Heart right ventricle (tissue), 16 donors: ENCODE data around the gene NPDC1. TPM values are rescaled to one million over a fixed set of nuclear protein-coding genes. Genes with fewer than 3 reads are reported as not detected.

Source experiments
- ATAC-seq, 8 donors: fragments of 200-7000 bp; cut with Tn5 transposase; one replicate each; pipeline ENCODE4 v1.9.1; 2020; ENCODE audit warnings: mild to moderate bottlenecking in 8 of 8, moderate library complexity in 8 of 8, moderate number of reproducible peaks in 1 of 8
- DNase-seq, 2 donors: peaks; one replicate each; pipeline ENCODE4 v3.0.0-alpha.2; 2020
- H3K27ac ChIP-seq, 10 donors: fragments of 200-600 bp; sonication (generic) in 2 of 10; one replicate each; pipeline versions ENCODE4 v1.5.0 to v1.8.0; 2020 to 2022; ENCODE audit warnings: mild to moderate bottlenecking in 3 of 10
- H3K27me3 ChIP-seq, 7 donors: fragments of 200-600 bp; one replicate each; pipeline ENCODE4 v1.8.0; 2021 to 2022; ENCODE audit warnings: mild to moderate bottlenecking in 2 of 7
- H3K36me3 ChIP-seq, 9 donors: fragments of 200-600 bp; sonication (generic) in 1 of 9; one replicate each; pipeline versions ENCODE4 v1.5.0 to v1.8.0; 2020 to 2022; ENCODE audit warnings: mild to moderate bottlenecking in 2 of 9
- H3K4me1 ChIP-seq, 9 donors: fragments of 200-600 bp; sonication (generic) in 1 of 9; one replicate each; pipeline versions ENCODE4 v1.5.0 to v1.8.0; 2020 to 2022; ENCODE audit warnings: mild to moderate bottlenecking in 4 of 9
- H3K4me3 ChIP-seq, 10 donors: fragments of 200-600 bp; sonication (generic) in 2 of 10; one replicate each; pipeline versions ENCODE4 v1.5.0 to v1.8.0; 2020 to 2022; ENCODE audit warnings: mild to moderate bottlenecking in 7 of 10, moderate library complexity in 2 of 10
- H3K9me3 ChIP-seq, 11 donors: fragments of 200-600 bp in 10 of 11; sonication (generic) in 2 of 11; one replicate each; pipeline versions ENCODE4 v1.5.0 to v1.8.0; 2013 to 2022; ENCODE audit warnings: mild to moderate bottlenecking in 2 of 11, control low read depth in 1 of 11, moderate library complexity in 1 of 11
- WGBS, 2 donors: extraction: QIAGEN DNeasy Blood & Tissue Kit; methylation state at CpG; one replicate each; pipeline ENCODE4 v1.1.7; 2013; ENCODE audit warnings: inconsistent platforms in 1 of 2; 5-methylcytosine and 5-hydroxymethylcytosine counted together
- intact Hi-C, 10 donors: fragments of 100-400 bp; cut with DNase I; formaldehyde crosslinking; loops; one replicate each; pipeline versions ENCODE4 v1.11.1 to v1.14.2; 2022
- polyA plus RNA-seq, 2 donors: library from polyadenylated mRNA; stranded (reverse); fragments of 200-250 nt; gene quantifications; one replicate each; pipeline ENCODE4 v1.2.3, GENCODE V29; 2013
- total RNA-seq, 10 donors: library from RNA; stranded (reverse); fragmentation: NEBNext Ultra II Directional in 3 of 10; extraction: Animal tissue kit (Norgen Biotek cat#: 25700) in 3 of 10; gene quantifications; one replicate each; pipeline versions ENCODE4 v1.2.1 to v1.2.4, GENCODE V29; 2021 to 2023
- TF ChIP-seq, protein P1 (sequence below), 9 donors: fragments of 200-600 bp; sonication (generic) in 2 of 9; IDR thresholded peaks; one replicate each; pipeline versions ENCODE4 v1.5.0 to v1.8.0; 2021 to 2022; ENCODE audit warnings: antibody characterized with exemption in 9 of 9, mild to moderate bottlenecking in 5 of 9, moderate library complexity in 1 of 9
- donor health status: Arrhythmogenic right ventricular cardiomyopathy.
- donor health status: ischemic (EF 13 %, LVEDD 7.1; RV severe dilation, severe dysfunction).
- donor health status: healthy with polysubstance abuse.
- donor health status: DM: no; HTN: yes; CAD: no.
- donor health status: DM: no; HTN: no; CAD: no.
- donor health status: ischemic (EF 25% LVEDD 6.9; RV normal size, moderate dysfunction).
- donor health status: ischemic (EF 25% LVEDD 5.7; RV mildly dilated, moderate dysfunction).
- donor health status: healthy.
- donor health status: DM: yes; HTN: yes; CAD: no.
- donor health status: Ischemic cardiomyopathy.
- donor health status: ischemic (EF 35%, LVEDD 5.7; RV mildly dilated, moderate dysfunction).
- donor health status: nonischemic (EF 11% LVEDD 7.7; RV severe dilation, severe dysfunction).
- donor health status: DM: yes; HTN: yes; CAD: no.
- donor health status: PGD.
- donor health status: ischemic (EF 29% LVEDD 5.4; RV normal size, mild dysfunction).
- donor health status: nonischemic (EF 23%, LVEDD 6.1; RV moderate dilation, normal function).

Gene NPDC1
- total and polyA plus RNA-seq, 12 donors: 29.1 to 153 (median 54.5) TPM

DNA sequence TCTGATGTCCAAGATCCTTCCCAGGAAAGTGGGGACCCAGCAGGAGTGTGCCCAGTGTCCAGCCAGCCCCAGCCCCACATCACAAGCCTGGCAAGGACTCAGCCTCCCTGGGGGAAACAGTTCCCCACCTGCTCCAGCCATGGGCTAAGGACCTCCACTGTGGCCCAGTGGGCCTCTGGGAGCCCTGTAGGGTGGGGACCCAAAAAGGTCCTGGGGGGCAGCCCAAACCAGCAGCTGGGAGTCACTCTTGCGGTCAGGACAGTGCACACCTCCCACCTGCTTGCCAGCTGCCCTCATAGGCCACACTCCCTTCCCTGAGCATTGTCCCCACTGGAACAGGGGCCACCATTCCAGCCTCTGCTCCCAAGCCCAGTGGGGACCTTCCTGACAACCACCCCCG, 19.6 kb downstream of the NPDC1 start:
- ATAC-seq: no peak
- Histone ChIP-seq H3K27me3 (no peaks in the 10 kb centered on the region), H3K4me1 (peaks cover 12 to 37% (median 30%) of the 10 kb centered on the region in 9 donors), H3K9me3 (no peaks in the 10 kb centered on the region), H3K36me3 (peaks cover 0 to 7% (median 0%) of the 10 kb centered on the region in 9 donors), H3K27ac (no peak overlapping the region), H3K4me3 (no peak overlapping the region)
- 85% methylated on average over 2 of the region's 2 CpGs for WGBS, 2 donors
- intact Hi-C loops: loop anchor here in 2 of 10 donors (5.0 to 10.0 kb wide), 2 partner anchors 182 to 234 kb away; partner anchors contain the start of genes AJM1 (in 1 of the 2), PHPT1 (in 1 of the 2) and TMEM141 (in 1 of the 2)
- no peak for DNase-seq
- TF ChIP-seq, protein P1, sequence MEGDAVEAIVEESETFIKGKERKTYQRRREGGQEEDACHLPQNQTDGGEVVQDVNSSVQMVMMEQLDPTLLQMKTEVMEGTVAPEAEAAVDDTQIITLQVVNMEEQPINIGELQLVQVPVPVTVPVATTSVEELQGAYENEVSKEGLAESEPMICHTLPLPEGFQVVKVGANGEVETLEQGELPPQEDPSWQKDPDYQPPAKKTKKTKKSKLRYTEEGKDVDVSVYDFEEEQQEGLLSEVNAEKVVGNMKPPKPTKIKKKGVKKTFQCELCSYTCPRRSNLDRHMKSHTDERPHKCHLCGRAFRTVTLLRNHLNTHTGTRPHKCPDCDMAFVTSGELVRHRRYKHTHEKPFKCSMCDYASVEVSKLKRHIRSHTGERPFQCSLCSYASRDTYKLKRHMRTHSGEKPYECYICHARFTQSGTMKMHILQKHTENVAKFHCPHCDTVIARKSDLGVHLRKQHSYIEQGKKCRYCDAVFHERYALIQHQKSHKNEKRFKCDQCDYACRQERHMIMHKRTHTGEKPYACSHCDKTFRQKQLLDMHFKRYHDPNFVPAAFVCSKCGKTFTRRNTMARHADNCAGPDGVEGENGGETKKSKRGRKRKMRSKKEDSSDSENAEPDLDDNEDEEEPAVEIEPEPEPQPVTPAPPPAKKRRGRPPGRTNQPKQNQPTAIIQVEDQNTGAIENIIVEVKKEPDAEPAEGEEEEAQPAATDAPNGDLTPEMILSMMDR (IDR thresholded peaks at IDR 0.05): no peak

DNA sequence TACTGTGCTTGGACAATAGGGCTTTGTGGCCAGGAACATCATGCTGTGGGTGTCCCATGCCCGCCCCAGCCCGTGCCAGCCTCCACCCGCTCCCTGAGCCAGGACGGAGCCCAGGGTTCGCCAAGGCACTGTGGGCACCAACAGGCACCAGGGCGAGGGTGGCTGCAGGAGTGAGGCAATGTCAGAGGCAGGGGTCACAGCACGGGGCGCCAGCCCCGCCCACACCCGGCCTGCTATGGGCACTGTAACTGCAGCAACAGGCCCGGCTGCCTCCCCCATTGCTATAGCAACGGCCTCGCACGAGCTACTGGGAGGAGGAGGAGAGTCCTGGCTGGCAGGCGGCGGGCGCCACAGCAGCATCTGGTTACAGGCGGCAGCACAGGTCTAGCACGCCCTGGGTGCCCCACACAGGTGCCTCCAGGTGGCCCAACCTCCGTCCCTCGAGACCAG, 20.4 kb downstream of the NPDC1 start:
- no peaks in the 10 kb centered on the region for H3K27me3 ChIP-seq
- DNase-seq (no peak), ATAC-seq (no peak)
- TF ChIP-seq, protein P1 (IDR thresholded peaks at IDR 0.05): no peak
- H3K36me3 ChIP-seq: peaks cover 0 to 15% (median 0%) of the 10 kb centered on the region in 9 donors
- H3K4me3 ChIP-seq: no peak overlapping the region
- H3K4me1 ChIP-seq: peaks cover 12 to 33% (median 29%) of the 10 kb centered on the region in 9 donors
- WGBS, 2 donors: 88 to 93% methylated on average over 20 to 21 of the region's 21 CpGs
- intact Hi-C loops: loop anchor here in 2 of 10 donors (5.0 to 10.0 kb wide), 2 partner anchors 181 to 233 kb away; partner anchors contain the start of genes AJM1 (in 1 of the 2), PHPT1 (in 1 of the 2) and TMEM141 (in 1 of the 2)
- no peaks in the 10 kb centered on the region for H3K9me3 ChIP-seq
- H3K27ac ChIP-seq: no peak overlapping the region

DNA sequence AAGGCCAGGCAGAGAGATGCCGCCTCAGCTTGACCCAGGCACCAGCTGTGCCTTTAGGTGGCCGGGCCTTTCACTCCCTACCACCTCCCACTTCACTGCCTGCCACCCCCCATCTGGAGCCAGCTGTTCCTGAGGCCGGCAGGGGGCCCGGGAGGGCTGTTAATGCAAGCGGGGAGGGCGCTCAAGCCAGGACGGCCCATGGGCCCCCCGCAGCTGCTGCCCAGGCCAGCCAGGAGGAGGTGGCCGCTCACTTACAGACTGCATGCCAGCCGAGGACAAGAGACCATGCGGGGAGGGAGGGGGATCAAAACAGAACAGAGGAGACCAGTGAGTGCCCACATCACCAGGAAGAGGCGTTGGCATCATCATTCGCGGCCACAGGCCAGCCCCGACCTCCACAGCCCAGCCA, 22.4 kb downstream of the NPDC1 start:
- Histone ChIP-seq H3K4me1 (peaks cover 10 to 20% (median 14%) of the 10 kb centered on the region in 9 donors), H3K27me3 (no peaks in the 10 kb centered on the region), H3K9me3 (no peaks in the 10 kb centered on the region), H3K27ac (no peak overlapping the region), H3K36me3 (peaks cover 0 to 32% (median 0%) of the 10 kb centered on the region in 9 donors), H3K4me3 (no peak overlapping the region)
- ATAC-seq: no peak
- TF ChIP-seq, protein P1 (IDR thresholded peaks at IDR 0.05): no peak
- no peak for DNase-seq
- intact Hi-C loops: loop anchor here in 1 of 10 donors (10.0 kb wide), 1 partner anchor 179 kb away; the partner anchor contains the start of genes AJM1 and PHPT1
- 86 to 88% methylated on average over 15 of the region's 15 CpGs for WGBS, 2 donors

DNA sequence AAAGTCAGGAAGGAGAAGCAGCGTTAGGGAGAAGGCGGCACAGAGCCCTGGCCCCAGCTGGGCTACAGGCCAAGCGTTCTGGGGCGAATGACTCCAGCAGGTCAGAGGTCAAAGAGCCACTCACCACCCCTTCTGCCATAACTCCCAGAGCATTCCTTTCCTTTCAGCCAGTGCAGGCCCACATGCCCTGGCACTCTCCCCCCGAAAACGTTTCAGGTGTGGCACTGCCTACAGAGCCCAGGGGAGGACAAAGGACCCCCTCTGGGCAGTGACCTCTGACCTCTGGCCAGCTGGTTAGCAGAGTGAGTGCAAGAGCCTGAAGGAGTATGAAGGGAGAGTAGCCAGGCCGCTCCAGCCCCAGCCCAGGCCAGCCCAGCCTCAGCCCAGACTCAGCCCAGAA, 22.8 kb downstream of the NPDC1 start:
- peaks cover 8 to 17% (median 12%) of the 10 kb centered on the region in 9 donors for H3K4me1 ChIP-seq
- 82 to 88% methylated on average over 7 of the region's 7 CpGs for WGBS, 2 donors
- TF ChIP-seq, protein P1 (IDR thresholded peaks at IDR 0.05): no peak
- H3K9me3 ChIP-seq: no peaks in the 10 kb centered on the region
- H3K27ac ChIP-seq: no peak overlapping the region
- no peaks in the 10 kb centered on the region for H3K27me3 ChIP-seq
- ATAC-seq: no peak
- no peak for DNase-seq
- H3K4me3 ChIP-seq: no peak overlapping the region
- intact Hi-C loops: loop anchor here in 1 of 10 donors (10.0 kb wide), 1 partner anchor 178 kb away; the partner anchor contains the start of genes AJM1 and PHPT1
- H3K36me3 ChIP-seq: peaks cover 0 to 32% (median 0%) of the 10 kb centered on the region in 9 donors
